Fibroblast of villous mesenchyme (primary cell): Measurements from ENCODE around the gene DKK2. TPM values are rescaled to one million over a fixed set of nuclear protein-coding genes. Genes with fewer than 3 reads are reported as not detected.

Experiments used
- DNase-seq: peaks from one replicate; pipeline ENCODE4 v3.0.0-alpha.2; 2010; ENCODE audit warnings: low read depth
- H3K4me3 ChIP-seq: 2 replicates; pipeline ENCODE4 v1.5.1; 2011; ENCODE audit warnings: low read depth, mild to moderate bottlenecking, low read length
- total RNA-seq: library from RNA; depleted of rRNA; stranded (reverse); fragments of >200 nt; gene quantifications from 2 replicates; pipeline ENCODE4 v1.2.3, GENCODE V29; 2012
- TF ChIP-seq, protein P1 (sequence below): IDR thresholded peaks from 2 replicates; pipeline ENCODE4 v1.5.1; 2012; ENCODE audit warnings: low read depth, mild to moderate bottlenecking, low read length; ENCODE audit not compliant: insufficient read depth

The DKK2 gene, protein sequence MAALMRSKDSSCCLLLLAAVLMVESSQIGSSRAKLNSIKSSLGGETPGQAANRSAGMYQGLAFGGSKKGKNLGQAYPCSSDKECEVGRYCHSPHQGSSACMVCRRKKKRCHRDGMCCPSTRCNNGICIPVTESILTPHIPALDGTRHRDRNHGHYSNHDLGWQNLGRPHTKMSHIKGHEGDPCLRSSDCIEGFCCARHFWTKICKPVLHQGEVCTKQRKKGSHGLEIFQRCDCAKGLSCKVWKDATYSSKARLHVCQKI
- total RNA-seq = under 0.01 and 0.43 TPM in 2 replicates

DNA sequence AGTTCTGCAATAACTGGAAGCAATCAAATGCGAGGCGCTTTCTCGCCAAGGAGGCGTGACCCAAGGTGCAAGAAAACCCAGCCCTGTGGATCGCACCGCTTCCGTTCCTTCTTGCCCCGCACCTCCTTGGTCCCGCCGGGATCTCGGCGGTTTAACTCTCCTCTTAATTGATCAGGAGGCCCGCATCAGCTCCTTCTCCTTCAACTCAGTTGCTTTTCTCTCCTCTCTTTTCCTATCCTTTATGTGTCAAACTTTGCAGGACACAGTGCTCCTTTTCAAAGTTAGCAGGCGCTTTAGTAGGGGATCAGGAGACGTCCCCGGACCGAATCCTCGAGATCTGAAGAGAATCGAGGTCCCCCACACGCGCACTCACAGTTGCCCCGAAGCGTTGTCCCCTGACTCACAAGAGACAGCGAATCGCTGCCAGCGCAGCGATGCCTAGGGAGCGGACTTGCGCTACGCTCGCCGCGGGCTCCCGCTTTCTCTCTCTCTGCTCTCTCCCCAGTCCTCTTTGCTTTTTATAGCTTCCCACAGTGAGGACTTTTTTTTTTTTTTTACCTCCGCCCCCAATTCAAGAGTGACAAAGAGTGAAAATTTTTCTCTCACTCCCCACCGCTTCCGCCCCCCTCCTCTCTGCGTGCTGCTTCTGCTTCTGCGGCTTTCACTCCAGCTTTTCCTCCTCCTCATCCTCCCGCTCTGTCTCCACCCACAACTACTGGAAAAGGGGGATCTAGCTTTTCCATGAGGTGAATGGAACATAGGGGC lies at the start of gene DKK2:
DKK2 (minus strand) TSS at position 495 of the 765 bp plus-strand sequence. CDS start 722 bp downstream, outside the sequence.
- peak; percentile 20 for DNase-seq
- H3K4me3 ChIP-seq = peak within 1 kb of the TSS; percentile 55
- TF ChIP-seq, protein P1, sequence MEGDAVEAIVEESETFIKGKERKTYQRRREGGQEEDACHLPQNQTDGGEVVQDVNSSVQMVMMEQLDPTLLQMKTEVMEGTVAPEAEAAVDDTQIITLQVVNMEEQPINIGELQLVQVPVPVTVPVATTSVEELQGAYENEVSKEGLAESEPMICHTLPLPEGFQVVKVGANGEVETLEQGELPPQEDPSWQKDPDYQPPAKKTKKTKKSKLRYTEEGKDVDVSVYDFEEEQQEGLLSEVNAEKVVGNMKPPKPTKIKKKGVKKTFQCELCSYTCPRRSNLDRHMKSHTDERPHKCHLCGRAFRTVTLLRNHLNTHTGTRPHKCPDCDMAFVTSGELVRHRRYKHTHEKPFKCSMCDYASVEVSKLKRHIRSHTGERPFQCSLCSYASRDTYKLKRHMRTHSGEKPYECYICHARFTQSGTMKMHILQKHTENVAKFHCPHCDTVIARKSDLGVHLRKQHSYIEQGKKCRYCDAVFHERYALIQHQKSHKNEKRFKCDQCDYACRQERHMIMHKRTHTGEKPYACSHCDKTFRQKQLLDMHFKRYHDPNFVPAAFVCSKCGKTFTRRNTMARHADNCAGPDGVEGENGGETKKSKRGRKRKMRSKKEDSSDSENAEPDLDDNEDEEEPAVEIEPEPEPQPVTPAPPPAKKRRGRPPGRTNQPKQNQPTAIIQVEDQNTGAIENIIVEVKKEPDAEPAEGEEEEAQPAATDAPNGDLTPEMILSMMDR = no peak

DNA sequence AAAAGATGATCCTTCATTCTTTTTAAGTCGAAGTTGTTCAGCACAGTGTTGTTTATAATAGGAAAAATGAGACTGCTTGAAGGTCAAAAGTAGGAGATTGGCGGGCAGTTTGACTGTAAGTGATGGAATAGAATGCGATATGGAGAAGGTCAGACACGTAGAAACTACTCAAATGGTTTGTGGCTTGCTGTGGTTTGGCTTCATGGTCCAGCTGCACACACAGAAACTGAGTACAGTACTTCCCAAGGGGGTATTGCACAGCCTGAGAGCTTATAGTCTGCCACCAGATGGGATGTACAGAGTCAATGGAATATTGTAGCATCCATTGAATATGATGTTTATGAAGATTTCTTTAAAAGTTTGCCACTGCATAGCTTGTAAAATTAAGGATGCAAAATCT lies 41.1 kb upstream of the DKK2 start:
- TF ChIP-seq, protein P1 = no peak
- no peak overlapping the region for H3K4me3 ChIP-seq
- no peak for DNase-seq

DNA sequence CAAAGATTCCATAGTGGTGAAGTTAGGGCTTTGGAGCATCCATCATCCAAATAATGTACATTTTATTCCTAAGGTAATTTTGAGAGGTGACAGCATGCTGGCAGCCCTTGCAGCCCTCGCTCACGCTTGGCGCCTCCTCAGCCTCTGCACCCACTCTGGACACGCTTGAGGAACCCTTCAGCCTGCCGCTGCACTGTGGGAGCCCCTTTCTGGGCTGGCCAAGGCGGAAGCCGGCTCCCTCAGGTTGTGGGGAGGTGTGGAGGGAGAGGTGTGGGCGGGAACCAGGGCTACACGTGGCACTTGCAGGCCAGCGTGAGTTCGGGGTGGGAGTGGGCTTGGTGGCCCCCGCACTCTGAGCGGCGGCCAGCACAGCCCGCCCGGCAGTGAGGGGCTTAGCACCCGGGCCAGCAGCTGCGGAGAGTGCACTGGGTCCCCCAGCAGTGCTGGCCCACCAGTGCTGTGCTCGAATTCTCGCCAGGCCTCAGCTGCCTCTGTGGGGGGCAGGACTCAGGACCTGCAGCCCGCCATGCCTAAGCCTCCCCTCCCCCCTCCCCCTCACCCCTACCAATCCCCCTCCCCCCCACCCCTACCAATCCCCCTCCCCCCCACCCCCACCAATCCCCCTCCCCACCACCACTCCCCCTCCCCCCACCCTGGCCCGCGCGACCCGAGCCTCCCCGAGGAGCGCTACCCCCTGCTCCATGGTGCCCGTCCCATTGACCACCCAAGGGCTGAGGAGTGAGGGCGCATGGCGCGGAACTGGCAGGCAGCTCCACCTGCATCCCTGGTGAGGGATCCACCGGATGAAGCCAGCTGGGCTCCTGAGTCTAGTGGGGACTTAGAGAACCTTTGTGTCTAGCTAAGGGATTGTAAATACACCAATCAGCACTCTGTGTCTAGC lies 37.0 kb upstream of the DKK2 start:
- H3K4me3 ChIP-seq = no peak overlapping the region
- DNase-seq = no peak
- TF ChIP-seq, protein P1 = no peak

DNA sequence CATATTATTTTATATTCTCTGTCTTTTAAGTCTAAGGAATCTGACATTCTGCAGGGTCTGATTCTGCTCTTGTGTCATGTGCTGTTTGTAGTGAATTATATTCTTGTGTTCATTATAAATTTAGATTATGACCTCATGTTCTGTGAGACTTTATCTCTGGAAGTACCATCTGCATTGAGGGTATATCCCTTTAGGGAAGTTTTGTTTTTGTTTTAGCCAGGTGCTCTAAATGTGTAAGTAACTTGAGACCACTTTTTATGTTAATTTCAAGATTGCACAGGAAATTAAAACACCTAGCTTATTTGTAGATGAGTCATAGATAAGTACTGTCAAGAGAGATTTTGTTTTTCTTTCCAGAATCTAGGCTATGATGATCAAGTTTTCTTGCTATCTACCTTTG lies 35.0 kb upstream of the DKK2 start:
- no peak overlapping the region for H3K4me3 ChIP-seq
- DNase-seq = no peak
- TF ChIP-seq, protein P1 = no peak

DNA sequence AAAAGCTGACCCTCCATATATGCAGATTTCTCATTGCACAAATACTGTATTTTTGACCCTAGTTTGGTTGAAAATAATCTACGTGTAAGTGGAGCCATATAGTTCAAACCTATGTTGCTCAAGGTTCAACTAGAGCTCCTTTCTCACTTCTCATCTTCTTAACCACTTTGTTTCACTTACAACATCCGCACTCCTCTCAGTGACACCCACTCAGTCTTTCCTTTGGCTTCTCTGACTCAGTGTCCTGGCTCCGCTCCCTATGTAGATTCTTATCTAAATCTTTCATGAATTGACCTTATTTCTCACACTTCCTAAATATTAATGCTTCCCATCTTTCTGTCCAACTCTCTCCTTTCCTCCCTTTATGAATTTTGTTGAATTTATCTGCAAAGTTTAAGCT lies 32.9 kb upstream of the DKK2 start:
- H3K4me3 ChIP-seq = no peak overlapping the region
- DNase-seq = peak; percentile 55

DNA sequence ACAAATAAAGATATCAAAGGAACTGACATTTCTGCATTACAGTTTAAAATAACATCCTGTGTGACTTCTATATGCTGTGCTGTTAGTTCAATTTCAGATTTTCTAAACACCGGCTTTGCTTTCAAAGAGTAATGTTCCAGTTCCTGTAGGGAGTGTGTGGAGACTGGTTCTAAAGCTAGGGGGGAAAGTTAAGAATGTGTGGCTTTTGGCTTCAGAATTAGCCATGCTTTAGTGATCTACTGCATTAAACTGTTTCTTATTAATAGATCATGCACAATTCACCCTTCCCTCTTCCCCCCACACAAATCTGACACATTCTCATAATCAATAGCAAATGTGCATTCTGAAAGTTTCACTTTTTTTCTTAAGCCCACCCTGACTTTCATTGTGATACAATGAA lies 32.0 kb upstream of the DKK2 start:
- TF ChIP-seq, protein P1 = no peak
- H3K4me3 ChIP-seq = no peak overlapping the region
- DNase-seq = no peak

More for the DNA sequence above, 32.9 kb upstream of the DKK2 start:
- TF ChIP-seq, protein P1 = no peak
